ENCODE results near the gene ELF3. TPM values are rescaled to one million over a fixed set of nuclear protein-coding genes. Genes with fewer than 3 reads are reported as not detected.

ELF3 gene
- total and polyA plus RNA-seq, 2 of the 13 experiments (the other 11 are each of a cell fraction or from before 2014, with no cell fraction given), result 11.5 to 55.1 TPM

- peak; percentile 32; the same call in 1 of the 2 replicates for TF ChIP-seq ARNT2 (CRISPR knock-in tag; IDR thresholded peaks at IDR 0.05; ENCODE audit: low read depth)
- TF ChIP-seq KDM4B (CRISPR knock-in tag; IDR thresholded peaks at IDR 0.05), result peak; percentile 74; the same call in 1 of the 2 replicates
- TF ChIP-seq ARID5B (CRISPR knock-in tag; IDR thresholded peaks at IDR 0.05), result peak; percentile 82
- no peak for TF ChIP-seq MIER2 (CRISPR knock-in tag; IDR thresholded peaks at IDR 0.05)
- TF ChIP-seq, protein P1, sequence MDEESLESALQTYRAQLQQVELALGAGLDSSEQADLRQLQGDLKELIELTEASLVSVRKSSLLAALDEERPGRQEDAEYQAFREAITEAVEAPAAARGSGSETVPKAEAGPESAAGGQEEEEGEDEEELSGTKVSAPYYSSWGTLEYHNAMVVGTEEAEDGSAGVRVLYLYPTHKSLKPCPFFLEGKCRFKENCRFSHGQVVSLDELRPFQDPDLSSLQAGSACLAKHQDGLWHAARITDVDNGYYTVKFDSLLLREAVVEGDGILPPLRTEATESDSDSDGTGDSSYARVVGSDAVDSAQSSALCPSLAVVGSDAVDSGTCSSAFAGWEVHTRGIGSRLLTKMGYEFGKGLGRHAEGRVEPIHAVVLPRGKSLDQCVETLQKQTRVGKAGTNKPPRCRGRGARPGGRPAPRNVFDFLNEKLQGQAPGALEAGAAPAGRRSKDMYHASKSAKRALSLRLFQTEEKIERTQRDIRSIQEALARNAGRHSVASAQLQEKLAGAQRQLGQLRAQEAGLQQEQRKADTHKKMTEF (CRISPR knock-in tag; IDR thresholded peaks at IDR 0.05), result peak; percentile 26; the same call in 1 of the 2 replicates
- no peak for TF ChIP-seq DNMT3B (CRISPR knock-in tag; conservative IDR thresholded peaks at IDR 0.05)
- peak; percentile 90 for TF ChIP-seq KDM6A (CRISPR knock-in tag; IDR thresholded peaks at IDR 0.05; ENCODE audit: low read depth)
- TF ChIP-seq ATF2 (CRISPR knock-in tag; IDR thresholded peaks at IDR 0.05), result no peak
- no peak for TF ChIP-seq FIP1L1 (IDR thresholded peaks at IDR 0.05; ENCODE audit: borderline replicate concordance, insufficient read depth, low read depth, low read length)
- TF ChIP-seq, protein P2, sequence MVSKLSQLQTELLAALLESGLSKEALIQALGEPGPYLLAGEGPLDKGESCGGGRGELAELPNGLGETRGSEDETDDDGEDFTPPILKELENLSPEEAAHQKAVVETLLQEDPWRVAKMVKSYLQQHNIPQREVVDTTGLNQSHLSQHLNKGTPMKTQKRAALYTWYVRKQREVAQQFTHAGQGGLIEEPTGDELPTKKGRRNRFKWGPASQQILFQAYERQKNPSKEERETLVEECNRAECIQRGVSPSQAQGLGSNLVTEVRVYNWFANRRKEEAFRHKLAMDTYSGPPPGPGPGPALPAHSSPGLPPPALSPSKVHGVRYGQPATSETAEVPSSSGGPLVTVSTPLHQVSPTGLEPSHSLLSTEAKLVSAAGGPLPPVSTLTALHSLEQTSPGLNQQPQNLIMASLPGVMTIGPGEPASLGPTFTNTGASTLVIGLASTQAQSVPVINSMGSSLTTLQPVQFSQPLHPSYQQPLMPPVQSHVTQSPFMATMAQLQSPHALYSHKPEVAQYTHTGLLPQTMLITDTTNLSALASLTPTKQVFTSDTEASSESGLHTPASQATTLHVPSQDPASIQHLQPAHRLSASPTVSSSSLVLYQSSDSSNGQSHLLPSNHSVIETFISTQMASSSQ (IDR thresholded peaks at IDR 0.05; ENCODE audit: low read depth), result no peak; the same call in 1 of the 2 replicates
- TF ChIP-seq, protein P2 (CRISPR knock-in tag; IDR thresholded peaks at IDR 0.05; ENCODE audit: borderline replicate concordance), result peak; percentile 35; the same call in 1 of the 2 replicates
- TF ChIP-seq, protein P3, sequence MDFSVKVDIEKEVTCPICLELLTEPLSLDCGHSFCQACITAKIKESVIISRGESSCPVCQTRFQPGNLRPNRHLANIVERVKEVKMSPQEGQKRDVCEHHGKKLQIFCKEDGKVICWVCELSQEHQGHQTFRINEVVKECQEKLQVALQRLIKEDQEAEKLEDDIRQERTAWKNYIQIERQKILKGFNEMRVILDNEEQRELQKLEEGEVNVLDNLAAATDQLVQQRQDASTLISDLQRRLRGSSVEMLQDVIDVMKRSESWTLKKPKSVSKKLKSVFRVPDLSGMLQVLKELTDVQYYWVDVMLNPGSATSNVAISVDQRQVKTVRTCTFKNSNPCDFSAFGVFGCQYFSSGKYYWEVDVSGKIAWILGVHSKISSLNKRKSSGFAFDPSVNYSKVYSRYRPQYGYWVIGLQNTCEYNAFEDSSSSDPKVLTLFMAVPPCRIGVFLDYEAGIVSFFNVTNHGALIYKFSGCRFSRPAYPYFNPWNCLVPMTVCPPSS (IDR thresholded peaks at IDR 0.05), result no peak
- TF ChIP-seq STAT5B (CRISPR knock-in tag; IDR thresholded peaks at IDR 0.05), result no peak
- TF ChIP-seq ZBTB3 (CRISPR knock-in tag; IDR thresholded peaks at IDR 0.05; ENCODE audit: borderline replicate concordance, low read depth), result no peak
- TF ChIP-seq SOX13 (IDR thresholded peaks at IDR 0.05), result no peak
- TF ChIP-seq SOX13 (CRISPR knock-in tag; conservative IDR thresholded peaks at IDR 0.05 in 1 of 2, IDR thresholded peaks at IDR 0.05 in 1 of 2), result peak in 1 of 2 experiments; percentile 81; a peak in 2 of 4 replicates
- peak; percentile 87 for TF ChIP-seq RXRB (CRISPR knock-in tag; IDR thresholded peaks at IDR 0.05; ENCODE audit: borderline replicate concordance)
- TF ChIP-seq FOSL2 (CRISPR knock-in tag; IDR thresholded peaks at IDR 0.05), result peak; percentile 57; the same call in 1 of the 2 replicates
These were observed 35.8 kb downstream of the ELF3 start (continued) for GRCh38 chr1:202046227-202046626.
